Chondrocyte (in vitro differentiated cells): ENCODE results near the gene TMC4. TPM values are rescaled to one million over a fixed set of nuclear protein-coding genes. Genes with fewer than 3 reads are reported as not detected.
"Not testable (repeated sequence)": the region's sequence is repeated elsewhere in the genome, so short reads cannot be mapped to it uniquely, and the experiment has no call there.

Experiments used
- DNase-seq: peaks from one replicate; pipeline ENCODE4 v3.0.0; 2021; ENCODE audit warnings: mixed read lengths, low spot score
- H3K27ac Mint-ChIP-seq: one replicate; pipeline ENCODE4 v1.8.0; 2021; ENCODE audit warnings: mild to moderate bottlenecking, moderate library complexity, mixed read lengths; ENCODE audit not compliant: unreplicated experiment
- H3K27me3 Mint-ChIP-seq: 2 replicates; pipeline ENCODE4 v1.8.0; 2021; ENCODE audit warnings: low read depth, mixed read lengths
- H3K36me3 Mint-ChIP-seq: 2 replicates; pipeline ENCODE4 v1.8.0; 2021; ENCODE audit warnings: low read depth, mixed read lengths
- H3K4me1 Mint-ChIP-seq: 2 replicates; pipeline ENCODE4 v1.8.0; 2021; ENCODE audit warnings: low read depth, mild to moderate bottlenecking, mixed read lengths
- H3K4me3 Mint-ChIP-seq: one replicate; pipeline ENCODE4 v1.8.0; 2021; ENCODE audit warnings: mild to moderate bottlenecking, moderate library complexity, mixed read lengths; ENCODE audit not compliant: unreplicated experiment
- H3K9me3 Mint-ChIP-seq: 2 replicates; pipeline ENCODE4 v1.8.0; 2021; ENCODE audit warnings: low read depth, mixed read lengths
- CTCF ChIP-seq: fragments of 200-600 bp; sonication (generic); IDR thresholded peaks from 2 replicates; pipeline ENCODE4 v1.5.0; 2021; ENCODE audit warnings: antibody characterized with exemption, mild to moderate bottlenecking, moderate library complexity
- total RNA-seq: library from RNA; stranded (reverse); gene quantifications from 3 replicates; pipeline ENCODE4 v1.2.1, GENCODE V29; 2021

TMC4 gene
- total RNA-seq, 1 donor from 2014 or later, result 3.7 TPM

- no peak for DNase-seq
- H3K27ac Mint-ChIP-seq, result no peak overlapping the region
- H3K4me3 Mint-ChIP-seq, result no peak overlapping the region
- no peaks in the 10 kb centered on the region for H3K9me3 Mint-ChIP-seq
- H3K27me3 Mint-ChIP-seq, result no peaks in the 10 kb centered on the region
- TF ChIP-seq CTCF, result peak; percentile 72
- no peaks in the 10 kb centered on the region for H3K4me1 Mint-ChIP-seq
- H3K36me3 Mint-ChIP-seq, result peaks cover 6% of the 10 kb centered on the region
Measured at GRCh38 chr19:54179921-54180461, 7.0 kb upstream of the TMC4 start.

GRCh38 chr19:54179262-54179852, 6.4 kb upstream of the TMC4 start:
- H3K4me3 Mint-ChIP-seq, result no peak overlapping the region

GRCh38 chr19:54178581-54179261, 5.8 kb upstream of the TMC4 start:
- peaks cover 5% of the 10 kb centered on the region for H3K36me3 Mint-ChIP-seq
- no peak for TF ChIP-seq CTCF
- H3K27me3 Mint-ChIP-seq, result no peaks in the 10 kb centered on the region
- H3K27ac Mint-ChIP-seq, result no peak overlapping the region
- no peaks in the 10 kb centered on the region for H3K4me1 Mint-ChIP-seq
- no peaks in the 10 kb centered on the region for H3K9me3 Mint-ChIP-seq
- DNase-seq, result no peak
- no peak overlapping the region for H3K4me3 Mint-ChIP-seq

More at GRCh38 chr19:54179262-54179852, 6.4 kb upstream of the TMC4 start:
- no peak for DNase-seq
- peaks cover 6% of the 10 kb centered on the region for H3K36me3 Mint-ChIP-seq
- H3K27me3 Mint-ChIP-seq, result no peaks in the 10 kb centered on the region
- no peaks in the 10 kb centered on the region for H3K4me1 Mint-ChIP-seq
- TF ChIP-seq CTCF, result no peak
- no peak overlapping the region for H3K27ac Mint-ChIP-seq
- no peaks in the 10 kb centered on the region for H3K9me3 Mint-ChIP-seq

GRCh38 chr19:54173951-54174834, 1.2 kb upstream of the TMC4 start:
- TF ChIP-seq CTCF, result no peak
- no peak overlapping the region for H3K27ac Mint-ChIP-seq
- H3K9me3 Mint-ChIP-seq, result no peaks in the 10 kb centered on the region
- no peaks in the 10 kb centered on the region for H3K27me3 Mint-ChIP-seq
- DNase-seq, result no peak
- no peak overlapping the region for H3K4me3 Mint-ChIP-seq
- peaks cover 5% of the 10 kb centered on the region for H3K4me1 Mint-ChIP-seq
- H3K36me3 Mint-ChIP-seq, result peaks cover 4% of the 10 kb centered on the region

- TF ChIP-seq CTCF, result no peak
- H3K9me3 Mint-ChIP-seq, result no peaks in the 10 kb centered on the region
- no peak overlapping the region for H3K27ac Mint-ChIP-seq
- no peak overlapping the region for H3K4me3 Mint-ChIP-seq
- H3K27me3 Mint-ChIP-seq, result no peaks in the 10 kb centered on the region
- peaks cover 5% of the 10 kb centered on the region for H3K4me1 Mint-ChIP-seq
- peaks cover 4% of the 10 kb centered on the region for H3K36me3 Mint-ChIP-seq
- DNase-seq, result no peak
Measured at GRCh38 chr19:54173359-54173699, 369 bp upstream of the TMC4 start.

GRCh38 chr19:54171736-54172431, 1.1 kb downstream of the TMC4 start:
- not testable (repeated sequence) for H3K4me3 Mint-ChIP-seq, DNase-seq, H3K9me3 Mint-ChIP-seq, H3K27me3 Mint-ChIP-seq, H3K36me3 Mint-ChIP-seq, H3K4me1 Mint-ChIP-seq, H3K27ac Mint-ChIP-seq
